Neural crest cell (in vitro differentiated cells): ENCODE data around the gene FST. TPM values are rescaled to one million over a fixed set of nuclear protein-coding genes. Genes with fewer than 3 reads are reported as not detected.

Experiments
- DNase-seq: peaks from one replicate; pipeline ENCODE4 v3.0.0; 2021; ENCODE audit warnings: low read depth, mixed read lengths, low spot score
- H3K27ac Mint-ChIP-seq: one replicate; pipeline ENCODE4 v1.8.0; 2021; ENCODE audit warnings: mild to moderate bottlenecking, mixed read lengths; ENCODE audit not compliant: unreplicated experiment
- H3K27me3 Mint-ChIP-seq: 2 replicates; pipeline ENCODE4 v1.8.0; 2021; ENCODE audit warnings: low read depth, mild to moderate bottlenecking, mixed read lengths
- H3K36me3 Mint-ChIP-seq: 2 replicates; pipeline ENCODE4 v1.8.0; 2021; ENCODE audit warnings: low read depth, mild to moderate bottlenecking, mixed read lengths
- H3K4me1 Mint-ChIP-seq: 2 replicates; pipeline ENCODE4 v1.8.0; 2021; ENCODE audit warnings: mixed read lengths
- H3K4me3 Mint-ChIP-seq: one replicate; pipeline ENCODE4 v1.8.0; 2021; ENCODE audit warnings: mild to moderate bottlenecking, mixed read lengths
- H3K9me3 Mint-ChIP-seq: 2 replicates; pipeline ENCODE4 v1.8.0; 2021; ENCODE audit warnings: mixed read lengths
- CTCF ChIP-seq: fragments of 200-600 bp; sonication (generic); conservative IDR thresholded peaks from 2 replicates; pipeline ENCODE4 v1.5.0; 2021; ENCODE audit warnings: antibody characterized with exemption, mild to moderate bottlenecking
- total RNA-seq: library from RNA; stranded (reverse); gene quantifications from 2 replicates; pipeline ENCODE4 v1.2.1, GENCODE V29; 2021

The FST gene
- total RNA-seq, 1 donor from 2014 or later, result 7.2 TPM

GRCh38 chr5:53507013-53507412 is 26.6 kb downstream of the FST start:
- Mint-ChIP-seq H3K36me3 (peaks cover 9% of the 10 kb centered on the region), H3K9me3 (peaks cover 17% of the 10 kb centered on the region), H3K27me3 (no peaks in the 10 kb centered on the region), H3K4me3 (no peak overlapping the region), H3K27ac (no peak overlapping the region), H3K4me1 (no peaks in the 10 kb centered on the region)
- no peak for DNase-seq
- TF ChIP-seq CTCF, result no peak

GRCh38 chr5:53508125-53508524 is 27.7 kb downstream of the FST start:
- H3K27me3 Mint-ChIP-seq, result no peaks in the 10 kb centered on the region

DNA sequence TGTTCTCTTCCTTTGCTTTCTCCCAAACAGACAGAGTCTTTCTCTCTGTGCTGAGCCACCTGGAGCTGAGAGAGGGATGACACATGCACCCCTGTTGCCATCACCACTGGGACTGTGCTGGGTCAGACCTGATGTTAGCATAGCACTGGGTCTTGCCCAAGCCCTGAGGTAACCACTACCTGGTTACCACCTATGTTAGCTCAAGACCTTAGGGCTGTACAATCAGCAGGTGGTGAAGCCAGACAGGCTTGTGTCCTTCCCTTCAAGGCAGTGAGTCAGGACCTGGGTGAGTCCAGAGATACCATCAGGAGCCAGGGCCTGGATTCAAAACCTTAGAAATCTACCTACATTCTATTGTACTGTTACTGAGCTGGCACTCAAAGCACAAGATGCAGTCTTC is 32.1 kb downstream of the FST start:
- H3K27ac Mint-ChIP-seq, result no peak overlapping the region
- no peak for TF ChIP-seq CTCF
- H3K36me3 Mint-ChIP-seq, result peaks cover 6% of the 10 kb centered on the region
- H3K4me1 Mint-ChIP-seq, result no peaks in the 10 kb centered on the region
- H3K27me3 Mint-ChIP-seq, result no peaks in the 10 kb centered on the region
- H3K4me3 Mint-ChIP-seq, result no peak overlapping the region
- DNase-seq, result no peak
- H3K9me3 Mint-ChIP-seq, result peaks cover 11% of the 10 kb centered on the region

More at GRCh38 chr5:53508125-53508524, 27.7 kb downstream of the FST start:
- H3K9me3 Mint-ChIP-seq, result peaks cover 17% of the 10 kb centered on the region
- H3K36me3 Mint-ChIP-seq, result peaks cover 9% of the 10 kb centered on the region
- no peaks in the 10 kb centered on the region for H3K4me1 Mint-ChIP-seq
- DNase-seq, result no peak
- H3K27ac Mint-ChIP-seq, result no peak overlapping the region
- TF ChIP-seq CTCF, result no peak
- H3K4me3 Mint-ChIP-seq, result no peak overlapping the region

- no peaks in the 10 kb centered on the region for H3K36me3 Mint-ChIP-seq
- peaks cover 6% of the 10 kb centered on the region for H3K9me3 Mint-ChIP-seq
- TF ChIP-seq CTCF, result no peak
- DNase-seq, result no peak
- H3K27me3 Mint-ChIP-seq, result no peaks in the 10 kb centered on the region
- H3K27ac Mint-ChIP-seq, result no peak overlapping the region
- H3K4me3 Mint-ChIP-seq, result no peak overlapping the region
- H3K4me1 Mint-ChIP-seq, result no peaks in the 10 kb centered on the region
These were observed 35.6 kb downstream of the FST start for GRCh38 chr5:53515988-53516387.

GRCh38 chr5:53520813-53521212 is 40.4 kb downstream of the FST start:
- Mint-ChIP-seq H3K36me3 (no peaks in the 10 kb centered on the region), H3K27ac (no peak overlapping the region), H3K4me3 (no peak overlapping the region), H3K9me3 (peaks cover 11% of the 10 kb centered on the region), H3K27me3 (no peaks in the 10 kb centered on the region), H3K4me1 (no peaks in the 10 kb centered on the region)
- no peak for TF ChIP-seq CTCF
- no peak for DNase-seq

Other genes with a start within 250 kb of the FST start
- 78.7 and 80.8 TPM in 2 replicates for gene NDUFS4, start 80.0 kb downstream of the FST start, total RNA-seq